Right renal cortex interstitium (tissue), 3 donors: ENCODE data around the gene KIAA1671. TPM values are rescaled to one million over a fixed set of nuclear protein-coding genes. Genes with fewer than 3 reads are reported as not detected.

Experiments
- DNase-seq, 3 donors: peaks; one replicate each; pipeline ENCODE4 v3.0.0-alpha.2; 2013; ENCODE audit warnings: low read depth in 3 of 3, low spot score in 2 of 3
- polyA plus RNA-seq, 3 donors: library from polyadenylated mRNA; unstranded; fragments of 120-200 nt; gene quantifications; one replicate each; pipeline ENCODE4 v1.2.1, GENCODE V29; 2013; ENCODE audit not compliant: insufficient read length in 3 of 3

Gene KIAA1671
- polyA plus RNA-seq, 3 donors: 24.1 to 25.4 (median 24.8) TPM

DNA sequence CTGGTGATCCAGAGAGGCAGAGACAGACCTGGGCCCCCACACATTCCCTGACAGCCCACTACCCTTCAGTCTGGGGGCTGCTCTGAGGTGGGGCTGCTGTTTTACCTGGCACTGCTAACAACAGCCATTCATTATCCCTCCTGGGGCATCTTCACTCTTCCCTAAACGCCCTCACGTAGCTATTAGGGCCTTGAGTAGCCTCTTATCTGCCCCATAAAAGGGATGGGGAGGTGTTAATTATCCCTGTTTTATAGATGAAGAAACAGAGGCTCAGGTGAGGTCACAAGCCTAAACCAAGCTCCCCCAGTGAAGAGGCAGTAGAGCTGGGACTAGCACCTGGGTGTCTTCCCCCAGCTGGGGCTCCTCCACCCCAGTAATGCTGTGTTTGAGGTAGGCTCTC, 79.5 kb downstream of the KIAA1671 start:
- no peak for DNase-seq

DNA sequence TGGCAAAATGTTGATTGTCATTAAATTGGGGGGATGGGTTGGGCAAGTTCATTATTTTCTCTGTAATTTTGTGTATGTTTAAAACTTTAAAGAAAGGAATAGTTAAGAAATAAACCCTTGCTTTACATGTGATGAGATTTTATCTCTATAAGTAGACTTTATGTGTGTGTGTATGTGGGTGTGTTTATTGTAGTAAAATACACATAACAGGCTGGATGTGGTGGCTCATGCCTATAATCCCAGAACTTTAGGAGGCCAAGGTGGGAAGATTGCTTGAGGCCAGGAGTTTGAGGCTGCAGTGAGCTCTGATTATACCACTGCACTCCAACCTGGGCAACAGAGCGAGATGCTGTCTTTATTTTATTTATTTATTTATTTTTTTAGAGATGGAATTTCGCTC, 83.2 kb downstream of the KIAA1671 start:
- no peak for DNase-seq

DNA sequence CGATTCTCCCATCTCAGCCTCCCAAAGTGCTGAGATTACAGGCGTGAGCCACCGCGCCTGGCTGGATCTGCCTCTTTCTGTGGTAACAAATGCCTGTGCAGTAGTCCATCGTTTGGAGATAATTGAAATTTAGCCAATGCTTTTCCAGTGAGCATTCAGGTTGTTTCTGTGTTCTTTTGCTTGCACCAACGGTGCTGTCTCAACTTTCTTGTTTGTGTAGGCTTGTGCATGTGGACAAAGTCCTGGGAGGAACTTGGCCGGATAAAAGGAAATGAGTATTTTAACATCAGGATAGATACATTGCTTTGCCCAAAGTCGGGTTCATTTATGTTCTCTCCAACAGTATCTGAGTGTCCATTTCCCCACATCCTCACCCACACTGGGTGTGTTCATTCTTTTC, 85.7 kb downstream of the KIAA1671 start:
- DNase-seq: no peak

DNA sequence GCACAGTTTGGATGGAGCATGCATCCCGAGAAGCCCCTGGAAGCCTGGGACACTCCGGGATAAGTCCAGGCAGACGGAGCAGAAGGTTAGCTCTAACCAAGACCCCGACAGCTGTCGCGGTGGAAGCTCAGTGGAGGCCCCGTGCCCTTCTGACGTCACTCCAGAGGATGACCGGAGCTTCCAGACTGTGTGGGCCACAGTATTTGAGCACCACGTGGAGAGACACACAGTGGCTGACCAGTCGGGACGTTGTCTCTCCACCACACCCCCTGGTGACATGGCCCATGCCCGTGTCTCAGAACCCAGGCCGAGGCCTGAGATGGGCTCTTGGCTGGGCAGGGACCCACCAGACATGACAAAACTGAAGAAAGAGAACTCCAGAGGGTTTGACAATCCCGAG, 86.3 kb downstream of the KIAA1671 start:
- no peak for DNase-seq

DNA sequence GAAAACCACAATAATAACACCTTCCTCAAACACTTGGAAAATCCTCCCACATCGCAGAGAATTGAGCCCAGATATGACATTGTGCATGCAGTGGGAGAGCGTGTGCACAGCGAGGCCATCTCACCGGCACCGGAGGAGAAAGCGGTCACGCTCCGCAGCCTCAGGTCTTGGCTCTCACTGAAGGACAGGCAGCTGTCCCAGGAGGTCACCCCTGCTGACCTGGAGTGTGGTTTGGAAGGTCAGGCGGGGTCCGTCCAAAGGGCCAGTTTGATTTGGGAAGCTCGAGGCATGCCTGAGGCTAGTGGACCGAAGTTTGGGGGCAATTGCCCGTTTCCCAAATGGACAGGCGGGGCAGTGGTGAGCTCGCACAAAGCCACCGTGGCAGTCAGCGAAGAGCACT, 86.7 kb downstream of the KIAA1671 start:
- DNase-seq: no peak

DNA sequence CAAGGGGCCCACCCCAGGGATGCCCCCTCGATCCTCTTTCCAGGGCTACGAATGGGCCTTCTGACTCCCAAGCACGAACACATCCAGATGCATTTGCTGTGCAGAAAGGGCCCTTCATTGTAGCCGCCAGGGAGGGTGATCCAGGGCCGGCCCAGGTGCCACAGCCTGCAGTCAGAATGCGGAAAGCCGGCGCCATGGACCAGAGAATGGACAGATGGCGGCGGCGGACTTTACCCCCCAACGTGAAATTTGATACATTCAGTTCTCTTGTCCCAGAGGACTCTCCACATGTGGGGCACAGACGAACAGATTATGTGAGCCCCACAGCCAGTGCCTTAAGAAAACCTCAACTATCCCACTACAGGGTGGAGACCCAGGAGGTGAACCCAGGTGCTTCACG, 87.2 kb downstream of the KIAA1671 start:
- no peak for DNase-seq

DNA sequence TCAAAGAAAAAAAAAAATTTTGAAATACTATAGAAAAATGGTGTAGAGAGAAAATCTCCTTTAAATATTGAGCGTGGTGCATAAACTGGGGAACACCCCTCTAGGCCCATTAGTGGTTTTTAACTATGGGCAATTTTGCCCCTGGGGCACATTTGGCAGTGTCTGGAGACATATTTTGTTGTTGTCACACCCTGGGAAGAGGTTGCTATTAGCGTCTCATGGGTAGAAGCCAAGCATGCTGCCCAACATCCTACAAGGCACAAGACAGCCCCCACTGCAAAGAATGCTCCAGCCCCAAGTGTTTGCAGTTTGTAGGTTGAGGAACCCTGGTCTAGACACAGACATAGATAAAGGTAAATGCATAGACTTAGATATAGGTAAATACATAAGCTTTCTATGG, 92.6 kb downstream of the KIAA1671 start:
- no peak for DNase-seq

DNA sequence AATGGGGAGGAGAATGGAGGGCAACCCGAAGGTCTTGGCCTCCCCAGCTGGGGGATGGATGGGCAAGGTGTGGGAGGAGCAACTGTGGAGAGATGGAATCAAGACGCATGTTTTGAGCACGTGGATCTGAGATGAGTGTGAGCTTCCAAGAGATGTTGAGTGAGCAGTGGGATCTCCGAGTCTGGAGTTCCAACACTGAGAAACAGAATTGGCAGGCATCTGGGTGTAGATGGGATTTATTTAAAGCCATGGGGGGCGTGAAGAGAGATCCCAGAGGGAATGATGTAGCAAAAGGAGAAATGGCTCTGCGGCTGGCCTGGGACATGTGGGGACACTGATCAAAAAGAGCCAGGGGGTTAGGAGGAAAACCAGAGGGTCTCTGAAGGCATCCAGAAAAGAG, 95.6 kb downstream of the KIAA1671 start:
- no peak for DNase-seq

DNA sequence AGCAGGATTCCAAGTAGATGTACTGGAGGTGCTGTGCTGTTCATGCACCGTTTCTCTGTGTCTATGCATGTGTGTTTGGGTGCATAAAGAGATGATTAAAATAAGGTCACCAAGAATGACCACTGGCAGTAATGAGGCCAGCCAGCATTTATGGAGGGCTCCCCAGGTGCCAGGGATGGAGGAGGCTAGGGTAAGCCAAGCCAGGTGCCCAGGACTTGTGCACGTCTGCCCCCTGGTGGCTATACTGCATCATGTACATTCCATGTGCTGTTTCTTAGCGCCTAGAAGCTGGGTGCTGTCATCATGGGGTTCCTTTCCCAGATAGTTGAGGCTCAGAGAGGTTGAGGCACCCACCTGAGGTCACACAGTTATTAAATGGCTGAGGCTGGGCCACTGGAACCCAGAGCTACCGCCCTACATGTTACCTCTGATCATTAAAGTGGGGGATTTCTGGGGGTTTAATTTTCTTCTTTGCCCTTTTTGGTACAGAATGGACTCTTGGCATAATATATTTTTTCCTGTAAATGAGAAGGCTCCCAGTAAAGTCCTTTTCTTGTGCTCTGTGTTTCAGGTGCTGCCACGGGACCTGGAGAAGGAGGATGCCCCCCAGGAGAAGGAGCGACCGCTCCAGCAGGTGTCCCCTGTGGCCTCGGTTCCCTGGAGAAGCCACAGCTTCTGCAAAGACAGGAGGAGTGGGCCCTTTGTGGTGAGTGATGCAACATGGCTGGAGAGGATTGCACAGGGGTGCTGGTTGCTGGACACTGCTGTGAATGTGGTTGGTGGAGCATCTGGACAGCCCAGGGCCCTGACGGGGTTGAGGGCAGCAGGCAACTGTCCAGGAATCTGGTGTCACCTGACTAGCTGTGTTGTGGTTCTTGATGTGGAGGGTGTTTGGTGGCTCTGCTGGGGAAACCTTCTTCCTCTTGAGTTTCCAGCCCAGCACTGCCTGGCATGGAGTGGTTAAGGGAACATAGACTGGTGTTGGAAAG, 96.4 kb downstream of the KIAA1671 start:
- DNase-seq: no peak

DNA sequence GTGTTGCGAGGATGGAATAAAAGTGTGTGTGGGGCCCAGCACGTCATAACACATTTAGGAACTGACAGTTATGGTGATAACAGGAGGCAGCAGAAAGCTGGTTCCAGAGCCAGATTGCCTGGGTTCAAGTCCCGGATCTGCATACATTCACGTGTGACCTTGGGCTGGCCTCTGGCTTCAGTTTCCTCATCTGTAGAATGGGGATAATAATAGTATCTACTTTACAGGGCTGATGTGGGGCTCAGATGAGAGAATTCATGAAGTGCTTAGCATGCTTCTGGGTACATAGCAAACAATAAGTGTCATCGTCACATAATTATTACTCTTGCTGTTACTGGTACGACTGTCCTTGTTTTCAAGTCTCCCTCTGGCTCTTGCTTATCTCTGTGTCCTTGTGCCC, 97.3 kb downstream of the KIAA1671 start:
- DNase-seq: no peak

DNA sequence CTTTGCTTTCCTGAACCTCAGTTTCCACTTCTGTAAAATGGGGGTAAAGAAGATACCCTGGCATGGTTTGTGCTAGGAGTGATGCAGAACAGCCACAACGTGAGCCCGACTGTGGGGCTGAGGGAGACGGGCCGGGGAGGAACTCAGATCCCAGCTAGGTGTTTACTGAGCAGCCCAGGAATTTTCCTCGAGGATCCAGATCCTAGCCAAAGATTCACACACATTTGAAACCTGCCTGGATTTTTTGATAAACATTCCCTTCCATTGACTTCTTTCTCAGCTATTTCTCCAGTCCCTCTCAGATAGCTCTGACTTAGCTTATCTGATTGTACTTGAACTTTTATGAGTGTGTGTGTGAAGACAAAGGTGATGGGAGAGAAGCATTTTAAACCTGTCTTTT, 98.0 kb downstream of the KIAA1671 start:
- no peak for DNase-seq

DNA sequence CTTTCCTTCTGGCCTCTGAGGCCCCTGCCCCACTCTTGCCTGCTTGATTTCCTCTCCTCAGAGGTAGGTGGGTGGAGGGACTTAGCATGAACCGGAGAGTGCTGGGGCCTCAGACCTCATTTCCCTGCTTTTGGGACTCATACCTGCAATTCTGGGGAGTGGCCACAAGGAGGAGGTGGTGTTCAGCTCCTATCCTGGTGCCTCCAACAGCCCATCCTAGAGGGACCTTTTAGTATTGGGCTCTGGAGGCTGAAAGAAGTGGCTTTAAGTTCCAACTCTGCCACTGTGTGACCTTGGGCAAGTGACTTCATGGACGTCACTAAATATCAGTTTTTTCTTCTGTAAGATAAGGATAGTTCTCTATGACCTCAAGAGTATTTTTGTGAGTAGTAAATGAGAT, 98.6 kb downstream of the KIAA1671 start:
- DNase-seq: no peak

DNA sequence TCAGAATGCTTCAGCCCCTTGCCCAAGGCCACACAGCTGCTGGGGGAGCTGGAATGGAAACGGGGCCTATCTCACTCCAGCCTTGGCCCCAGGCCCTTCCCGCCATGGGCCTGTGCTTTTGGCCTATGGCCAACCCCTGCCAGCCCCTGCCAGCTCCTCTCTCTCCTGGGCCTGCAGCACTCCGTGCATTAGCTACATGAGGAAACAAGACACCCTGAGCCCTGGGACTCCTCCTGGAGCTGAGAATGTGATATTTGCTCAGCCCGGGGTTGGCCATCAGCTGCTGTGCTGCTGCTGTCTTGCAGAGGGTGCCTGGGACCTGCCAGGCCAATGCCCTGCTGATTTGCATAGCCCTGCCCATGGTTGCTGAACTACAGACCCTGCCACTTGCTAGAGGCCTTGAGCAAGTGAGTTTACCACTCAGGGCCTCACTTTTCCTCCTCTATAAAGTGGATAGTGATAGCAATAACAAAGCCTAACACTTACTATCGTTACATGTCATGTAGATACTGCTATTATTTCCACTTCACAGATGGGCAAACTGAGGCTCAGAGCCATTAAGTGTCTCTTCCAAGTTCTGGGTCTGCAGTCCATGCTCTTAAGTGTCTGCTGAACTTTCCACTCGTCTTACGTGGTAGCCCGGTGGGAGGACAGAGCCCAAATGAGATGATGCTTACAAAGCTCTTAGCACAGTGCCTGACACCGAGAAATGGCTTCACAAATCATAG, 99.6 kb downstream of the KIAA1671 start:
- DNase-seq: no peak

DNA sequence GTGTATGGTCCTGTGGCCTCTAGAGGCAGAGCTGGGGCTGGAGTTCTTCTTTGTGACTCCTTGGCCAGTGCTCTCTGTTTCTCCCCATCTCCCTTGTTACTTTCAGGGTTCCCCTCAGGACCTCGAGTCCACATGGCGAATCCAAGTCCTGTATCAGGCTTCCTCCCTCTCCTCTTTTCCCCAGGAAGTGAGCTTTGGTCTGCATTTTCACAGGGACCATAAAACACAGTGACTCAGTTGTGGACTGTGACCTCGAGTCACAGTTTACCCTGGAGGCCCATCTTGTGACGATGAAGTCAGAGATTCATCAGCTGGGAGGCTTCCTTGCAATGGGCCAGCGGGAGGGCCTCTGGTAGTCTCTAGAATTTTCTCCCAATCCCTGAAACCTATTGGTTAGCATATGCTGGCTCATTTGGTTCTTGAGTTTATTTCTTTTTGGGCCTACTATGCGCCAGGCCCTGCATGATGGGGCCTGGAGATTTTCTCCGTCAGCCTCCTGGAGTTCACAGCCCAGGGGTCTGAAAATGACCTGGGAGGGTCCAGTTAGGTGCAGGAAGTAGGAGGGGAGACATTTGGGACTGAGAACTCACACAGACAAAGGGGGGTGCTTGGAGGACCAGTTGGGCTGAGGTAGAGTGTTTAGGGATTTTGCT, 100.8 kb downstream of the KIAA1671 start:
- no peak for DNase-seq

DNA sequence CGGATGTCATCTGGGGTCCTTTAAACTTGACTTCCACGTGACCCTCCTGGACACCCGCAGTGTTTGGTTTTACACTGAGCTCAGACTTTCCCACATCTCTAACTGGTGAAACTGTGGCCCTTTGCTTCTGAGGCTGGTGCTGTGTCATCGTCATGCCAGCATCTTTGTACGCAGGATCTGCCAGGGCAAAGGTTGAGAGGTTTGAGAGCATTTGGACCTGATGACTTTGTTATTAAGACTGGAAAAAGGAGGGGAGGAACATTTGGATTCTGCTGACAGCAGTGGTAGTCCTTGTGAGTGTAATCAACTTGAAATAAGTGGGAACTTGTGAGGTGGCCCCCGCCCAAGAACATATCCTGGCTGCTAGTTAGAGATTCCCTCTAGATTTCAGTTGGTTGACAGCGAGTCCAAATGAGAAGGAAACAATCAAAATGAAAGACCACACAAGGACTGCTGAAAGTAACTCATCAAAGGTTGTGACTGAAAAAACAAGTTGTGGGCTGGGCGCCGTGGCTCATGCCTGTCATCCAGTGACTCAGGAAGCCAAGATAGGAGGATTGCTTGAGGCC, 102.5 kb downstream of the KIAA1671 start:
- DNase-seq: no peak

DNA sequence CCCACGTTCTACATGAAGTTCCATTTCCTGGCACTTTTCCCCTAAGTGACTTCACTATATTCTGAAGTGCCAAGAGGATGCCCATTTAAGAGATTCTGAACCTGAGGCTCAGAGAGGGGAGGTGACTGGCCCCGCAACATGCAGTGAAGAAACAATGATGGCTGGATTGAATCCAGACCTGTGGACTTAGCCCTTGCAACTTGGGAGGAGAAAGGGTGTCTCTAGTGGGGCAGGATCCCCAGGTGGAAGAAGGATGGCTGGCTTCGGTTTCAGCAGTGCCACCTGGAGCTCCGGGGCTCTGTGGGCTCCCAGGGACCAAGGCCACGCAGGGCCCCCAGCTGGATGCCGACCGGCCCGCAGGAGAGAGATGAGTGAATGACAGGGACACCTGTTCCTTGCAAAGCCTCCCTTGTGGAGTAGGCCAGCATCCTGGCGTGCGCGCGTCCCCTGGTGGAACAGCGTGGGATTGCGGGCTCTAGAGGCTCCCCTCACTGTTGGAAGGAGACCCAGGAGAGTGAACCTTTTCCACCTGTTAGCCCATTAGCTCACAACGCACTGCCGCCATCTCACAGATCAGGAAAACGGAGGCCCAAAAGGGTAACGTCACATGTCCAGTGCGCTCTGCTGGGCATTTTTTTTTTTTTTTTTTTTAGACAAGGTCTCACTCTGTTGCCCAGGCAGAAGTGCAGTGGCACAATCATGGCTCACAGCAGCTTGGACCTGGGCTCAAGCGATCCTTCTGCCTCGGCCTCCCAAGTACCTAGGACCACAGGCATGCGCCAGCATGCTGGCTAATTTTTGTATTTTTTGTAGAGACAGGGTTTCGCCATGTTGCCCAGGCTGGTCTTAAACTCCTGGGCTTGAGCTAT, 104.7 kb downstream of the KIAA1671 start:
- DNase-seq: no peak

DNA sequence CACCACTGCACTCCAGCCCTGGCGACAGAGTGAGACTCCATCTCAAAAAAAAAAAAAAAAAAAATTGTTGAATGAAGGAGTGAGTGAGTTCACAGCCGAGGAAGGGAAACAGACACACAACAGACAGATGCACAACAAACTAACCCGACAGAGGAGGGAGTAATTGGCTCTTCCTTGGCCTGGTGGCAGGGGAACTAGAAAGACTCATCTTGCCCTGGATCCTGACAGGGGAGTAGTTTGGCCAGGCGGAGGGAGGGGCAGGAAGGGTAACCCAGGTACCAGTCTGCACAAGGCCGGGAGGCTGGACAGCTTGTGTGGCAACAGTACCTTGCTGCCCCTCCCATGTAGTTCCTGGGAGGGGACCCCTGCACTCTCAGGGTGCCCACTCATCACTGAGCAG, 106.9 kb downstream of the KIAA1671 start:
- no peak for DNase-seq

DNA sequence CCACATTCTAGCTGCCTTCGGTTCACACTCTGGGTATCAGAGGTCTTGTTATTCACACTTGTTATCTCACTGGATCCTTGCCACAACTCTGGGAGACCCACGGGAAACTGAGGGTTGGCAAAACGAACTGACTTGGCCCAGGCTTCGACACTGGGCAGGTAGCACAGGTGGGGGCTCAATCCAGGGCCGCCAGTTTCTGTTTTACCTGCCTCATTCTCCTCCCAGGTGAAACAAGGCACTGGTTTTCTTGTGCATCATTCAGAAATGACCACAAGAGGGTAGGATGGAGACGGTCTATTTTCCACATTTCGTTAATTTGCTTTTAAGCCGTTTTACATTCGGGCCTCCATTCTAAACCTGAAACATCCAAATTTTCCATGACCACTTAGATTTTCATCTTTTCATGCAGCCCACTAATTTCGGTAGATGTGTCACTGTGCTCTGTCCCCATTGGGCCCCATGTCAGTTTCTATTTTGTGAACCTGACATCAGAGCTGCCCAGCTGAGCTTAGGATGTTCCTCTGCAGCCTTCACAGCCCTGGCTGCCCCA, 108.1 kb downstream of the KIAA1671 start:
- no peak for DNase-seq

DNA sequence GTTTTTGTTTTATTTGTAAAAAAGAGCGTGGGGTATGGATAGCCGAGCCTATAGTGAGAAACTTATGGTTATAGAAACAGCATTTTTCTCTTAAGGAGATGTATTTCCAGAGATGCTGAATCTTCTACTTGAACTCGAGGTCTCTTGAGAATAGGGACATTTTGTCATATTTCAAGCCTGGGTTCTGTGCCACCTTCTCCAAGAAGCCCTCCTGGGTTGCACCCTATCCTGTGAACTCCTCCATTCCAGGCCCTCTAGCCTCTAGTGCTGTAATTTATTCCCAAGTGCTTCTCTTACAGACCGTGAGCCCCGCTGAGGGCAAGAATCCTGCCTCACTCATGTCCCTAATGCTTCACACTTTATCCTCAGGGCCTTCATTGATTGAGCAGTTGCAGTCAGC, 108.6 kb downstream of the KIAA1671 start:
- no peak for DNase-seq
